Activated T-cell treated with anti-CD3 and anti-CD28 coated beads, Interleukin-2, amount 50 U/mL, for 24 hours (primary cell): ENCODE measurements around the gene SLCO1A2.

Experiments used
- DNase-seq: peaks from one replicate; pipeline ENCODE4 v3.0.0-alpha.2; 2020
- H3K27ac Mint-ChIP-seq: 2 replicates; pipeline ENCODE4 v1.8.0; 2020; ENCODE audit warnings: mild to moderate bottlenecking, mixed read lengths
- H3K27me3 Mint-ChIP-seq: 2 replicates; pipeline ENCODE4 v1.8.0; 2020; ENCODE audit warnings: mixed read lengths
- H3K36me3 Mint-ChIP-seq: 2 replicates; pipeline ENCODE4 v1.8.0; 2020; ENCODE audit warnings: low read depth, mixed read lengths
- H3K4me1 Mint-ChIP-seq: 2 replicates; pipeline ENCODE4 v1.8.0; 2020; ENCODE audit warnings: low read depth, mixed read lengths
- H3K4me3 Mint-ChIP-seq: 2 replicates; pipeline ENCODE4 v1.8.0; 2020; ENCODE audit warnings: mild to moderate bottlenecking, moderate library complexity, mixed read lengths
- H3K9me3 Mint-ChIP-seq: 2 replicates; pipeline ENCODE4 v1.8.0; 2020; ENCODE audit warnings: mixed read lengths

SLCO1A2 gene

DNA sequence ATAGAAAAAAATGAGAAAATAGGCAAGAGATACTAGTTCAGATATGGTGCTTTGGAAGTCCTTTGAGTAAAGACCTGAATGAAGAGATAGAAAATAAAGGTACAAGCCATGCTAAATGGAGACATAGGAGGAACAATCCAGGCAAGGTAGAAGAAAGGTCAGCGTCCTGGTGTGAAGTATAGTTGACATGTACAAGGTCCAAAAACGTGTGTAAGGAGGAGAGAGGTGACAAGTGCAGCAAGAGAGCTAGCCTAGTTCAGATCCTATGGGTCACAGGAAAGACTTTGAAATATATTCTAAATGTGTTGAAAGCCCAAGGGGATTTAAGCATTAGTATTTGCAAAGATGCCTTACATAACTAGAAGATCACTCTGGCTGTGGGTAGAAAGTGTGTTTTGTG lies 115.5 kb downstream of the SLCO1A2 start:
- no peaks in the 10 kb centered on the region for H3K9me3 Mint-ChIP-seq
- DNase-seq, result no peak
- peaks cover 2% of the 10 kb centered on the region for H3K27me3 Mint-ChIP-seq
- no peaks in the 10 kb centered on the region for H3K4me1 Mint-ChIP-seq
- H3K4me3 Mint-ChIP-seq, result no peak overlapping the region
- H3K36me3 Mint-ChIP-seq, result no peaks in the 10 kb centered on the region
- no peak overlapping the region for H3K27ac Mint-ChIP-seq
